ENCODE data around the gene RNF121.

Gene RNF121

GRCh38 chr11:71940561-71941219 lies 11.8 kb downstream of the RNF121 start:
- no peak overlapping the region for H3K4me2 ChIP-seq (ENCODE audit: low read length)
- TF ChIP-seq EZH2phosphoT487 (IDR thresholded peaks at IDR 0.05; ENCODE audit: borderline replicate concordance, low read length) (no peak), CTCF (IDR thresholded peaks at IDR 0.05; ENCODE audit: low read depth, low read length, poor library complexity, severe bottlenecking) (no peak)

GRCh38 chr11:71946144-71946571 lies 17.3 kb downstream of the RNF121 start:
- no peak overlapping the region for H3K27ac ChIP-seq (ENCODE audit: low read depth, low read length)
- H3K4me2 ChIP-seq (ENCODE audit: low read length), result no peak overlapping the region
- no peaks in the 10 kb centered on the region for H3K9me2 ChIP-seq (replicated peaks; ENCODE audit: control insufficient read depth, low read length)
- H3K4me3 ChIP-seq (ENCODE audit: low read length), result no peak overlapping the region
- H3K36me3 ChIP-seq (ENCODE audit: control insufficient read depth, low read length), result no peaks in the 10 kb centered on the region
- H3K9me3 ChIP-seq (ENCODE audit: control insufficient read depth, insufficient read depth, low read length), result no peaks in the 10 kb centered on the region
- no peaks in the 10 kb centered on the region for H3F3A ChIP-seq (ENCODE audit: control insufficient read depth, insufficient read depth)
- TF ChIP-seq CTCF (IDR thresholded peaks at IDR 0.05; ENCODE audit: low read depth, low read length, poor library complexity, severe bottlenecking) (no peak), EZH2phosphoT487 (IDR thresholded peaks at IDR 0.05; ENCODE audit: borderline replicate concordance, low read length) (no peak)
- H3K79me2 ChIP-seq (ENCODE audit: control insufficient read depth, low read length), result peaks cover 47% of the 10 kb centered on the region
- no peaks in the 10 kb centered on the region for H3K27me3 ChIP-seq (ENCODE audit: control insufficient read depth, low read length)
- H4K20me1 ChIP-seq (ENCODE audit: control insufficient read depth, insufficient read depth, low read depth, low read length), result peaks cover 6% of the 10 kb centered on the region; the same call in 1 of the 2 replicates
- peaks cover 23% of the 10 kb centered on the region for H3K4me1 ChIP-seq (ENCODE audit: control insufficient read depth, low read length)

More at GRCh38 chr11:71940561-71941219, 11.8 kb downstream of the RNF121 start:
- peaks cover 32% of the 10 kb centered on the region for H3K4me1 ChIP-seq (ENCODE audit: control insufficient read depth, low read length)
- no peaks in the 10 kb centered on the region for H3K9me2 ChIP-seq (replicated peaks; ENCODE audit: control insufficient read depth, low read length)
- H3K4me3 ChIP-seq (ENCODE audit: low read length), result no peak overlapping the region
- H3K9me3 ChIP-seq (ENCODE audit: control insufficient read depth, insufficient read depth, low read length), result no peaks in the 10 kb centered on the region
- peaks cover 6% of the 10 kb centered on the region; the same call in 1 of the 2 replicates for H4K20me1 ChIP-seq (ENCODE audit: control insufficient read depth, insufficient read depth, low read depth, low read length)
- no peaks in the 10 kb centered on the region for H3K36me3 ChIP-seq (ENCODE audit: control insufficient read depth, low read length)
- H3K27me3 ChIP-seq (ENCODE audit: control insufficient read depth, low read length), result no peaks in the 10 kb centered on the region
- H3K79me2 ChIP-seq (ENCODE audit: control insufficient read depth, low read length), result peaks cover 55% of the 10 kb centered on the region
- no peak overlapping the region for H3K27ac ChIP-seq (ENCODE audit: low read depth, low read length)
- H3F3A ChIP-seq (ENCODE audit: control insufficient read depth, insufficient read depth), result no peaks in the 10 kb centered on the region

- Histone ChIP-seq H3K9me3 (ENCODE audit: control insufficient read depth, insufficient read depth, low read length) (no peaks in the 10 kb centered on the region), H3K79me2 (ENCODE audit: control insufficient read depth, low read length) (peaks cover 54% of the 10 kb centered on the region), H3K27ac (ENCODE audit: low read depth, low read length) (no peak overlapping the region), H3K4me3 (ENCODE audit: low read length) (no peak overlapping the region), H3F3A (ENCODE audit: control insufficient read depth, insufficient read depth) (no peaks in the 10 kb centered on the region), H3K4me1 (ENCODE audit: control insufficient read depth, low read length) (peaks cover 34% of the 10 kb centered on the region), H3K4me2 (ENCODE audit: low read length) (no peak overlapping the region), H3K27me3 (ENCODE audit: control insufficient read depth, low read length) (no peaks in the 10 kb centered on the region), H4K20me1 (ENCODE audit: control insufficient read depth, insufficient read depth, low read depth, low read length) (peaks cover 6% of the 10 kb centered on the region; the same call in 1 of the 2 replicates), H3K9me2 (replicated peaks; ENCODE audit: control insufficient read depth, low read length) (no peaks in the 10 kb centered on the region), H3K36me3 (ENCODE audit: control insufficient read depth, low read length) (no peaks in the 10 kb centered on the region)
- no peak for TF ChIP-seq EZH2phosphoT487 (IDR thresholded peaks at IDR 0.05; ENCODE audit: borderline replicate concordance, low read length)
- TF ChIP-seq CTCF (IDR thresholded peaks at IDR 0.05; ENCODE audit: low read depth, low read length, poor library complexity, severe bottlenecking), result no peak
Measured at GRCh38 chr11:71947498-71947897, 18.7 kb downstream of the RNF121 start.

Data from DOHH2 (cell line).